ENCODE measurements around the gene KANSL1. TPM values are rescaled to one million over a fixed set of nuclear protein-coding genes. Genes with fewer than 3 reads are reported as not detected.

The KANSL1 gene
- total RNA-seq, 1 donor from 2014 or later = 78.5 TPM

GRCh38 chr17:46120537-46120936 is 72.7 kb downstream of the KANSL1 start:
- intact Hi-C loops (cut with DNase I) = no loop called here
- ATAC-seq (no peak), DNase-seq (no peak)
- no peaks in the 10 kb centered on the region for H3K27me3 ChIP-seq (ENCODE audit: low read depth)
- H3K36me3 ChIP-seq = no peaks in the 10 kb centered on the region
- TF ChIP-seq, protein P1, sequence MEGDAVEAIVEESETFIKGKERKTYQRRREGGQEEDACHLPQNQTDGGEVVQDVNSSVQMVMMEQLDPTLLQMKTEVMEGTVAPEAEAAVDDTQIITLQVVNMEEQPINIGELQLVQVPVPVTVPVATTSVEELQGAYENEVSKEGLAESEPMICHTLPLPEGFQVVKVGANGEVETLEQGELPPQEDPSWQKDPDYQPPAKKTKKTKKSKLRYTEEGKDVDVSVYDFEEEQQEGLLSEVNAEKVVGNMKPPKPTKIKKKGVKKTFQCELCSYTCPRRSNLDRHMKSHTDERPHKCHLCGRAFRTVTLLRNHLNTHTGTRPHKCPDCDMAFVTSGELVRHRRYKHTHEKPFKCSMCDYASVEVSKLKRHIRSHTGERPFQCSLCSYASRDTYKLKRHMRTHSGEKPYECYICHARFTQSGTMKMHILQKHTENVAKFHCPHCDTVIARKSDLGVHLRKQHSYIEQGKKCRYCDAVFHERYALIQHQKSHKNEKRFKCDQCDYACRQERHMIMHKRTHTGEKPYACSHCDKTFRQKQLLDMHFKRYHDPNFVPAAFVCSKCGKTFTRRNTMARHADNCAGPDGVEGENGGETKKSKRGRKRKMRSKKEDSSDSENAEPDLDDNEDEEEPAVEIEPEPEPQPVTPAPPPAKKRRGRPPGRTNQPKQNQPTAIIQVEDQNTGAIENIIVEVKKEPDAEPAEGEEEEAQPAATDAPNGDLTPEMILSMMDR (IDR thresholded peaks at IDR 0.05) = no peak
- H3K9me3 ChIP-seq = no peaks in the 10 kb centered on the region
- no peak overlapping the region for H3K4me3 ChIP-seq
- no peak overlapping the region for H3K27ac ChIP-seq
- H3K4me1 ChIP-seq = peaks cover 70% of the 10 kb centered on the region

- DNase-seq (no peak), ATAC-seq (no peak)
- TF ChIP-seq, protein P1 (IDR thresholded peaks at IDR 0.05) = no peak
- intact Hi-C loops (cut with DNase I) = no loop called here
- Histone ChIP-seq H3K9me3 (no peaks in the 10 kb centered on the region), H3K27me3 (ENCODE audit: low read depth) (no peaks in the 10 kb centered on the region), H3K4me1 (peaks cover 69% of the 10 kb centered on the region), H3K27ac (no peak overlapping the region), H3K4me3 (no peak overlapping the region), H3K36me3 (no peaks in the 10 kb centered on the region)
Observed at GRCh38 chr17:46120078-46120477, 73.2 kb downstream of the KANSL1 start.

DNA sequence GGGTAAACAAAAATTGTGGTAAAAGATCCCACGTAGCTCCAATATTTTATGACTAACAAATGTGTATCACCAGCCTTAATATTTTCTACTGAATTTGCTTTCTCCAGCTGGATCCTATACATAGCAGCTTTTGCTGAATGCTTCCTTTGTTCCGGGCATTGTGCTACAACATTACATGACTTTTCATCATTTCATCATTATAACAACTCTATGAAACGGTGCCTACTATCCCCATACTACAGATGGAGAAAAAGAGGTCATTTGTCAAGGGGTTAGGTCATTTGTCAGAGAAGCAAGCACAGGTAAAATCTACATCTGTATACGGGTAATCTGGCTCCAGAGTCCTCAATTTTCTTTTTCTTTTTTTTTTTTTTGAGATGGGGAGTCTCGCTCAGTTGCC is 74.3 kb downstream of the KANSL1 start:
- no peaks in the 10 kb centered on the region for H3K9me3 ChIP-seq
- no peak overlapping the region for H3K4me3 ChIP-seq
- TF ChIP-seq, protein P1 (IDR thresholded peaks at IDR 0.05) = no peak
- no peaks in the 10 kb centered on the region for H3K27me3 ChIP-seq (ENCODE audit: low read depth)
- no peaks in the 10 kb centered on the region for H3K36me3 ChIP-seq
- H3K4me1 ChIP-seq = peaks cover 63% of the 10 kb centered on the region
- no peak overlapping the region for H3K27ac ChIP-seq
- no peak for DNase-seq
- no peak for ATAC-seq
- intact Hi-C loops (cut with DNase I) = no loop called here

- Histone ChIP-seq H3K9me3 (no peaks in the 10 kb centered on the region), H3K4me1 (peaks cover 54% of the 10 kb centered on the region), H3K36me3 (no peaks in the 10 kb centered on the region), H3K27ac (no peak overlapping the region), H3K4me3 (no peak overlapping the region), H3K27me3 (ENCODE audit: low read depth) (no peaks in the 10 kb centered on the region)
- intact Hi-C loops (cut with DNase I) = no loop called here
- DNase-seq (no peak), ATAC-seq (peak in 1 of 2 donors; percentile 16)
- TF ChIP-seq, protein P1 (IDR thresholded peaks at IDR 0.05) = no peak
Observed at GRCh38 chr17:46117850-46118696, 75.2 kb downstream of the KANSL1 start.

DNA sequence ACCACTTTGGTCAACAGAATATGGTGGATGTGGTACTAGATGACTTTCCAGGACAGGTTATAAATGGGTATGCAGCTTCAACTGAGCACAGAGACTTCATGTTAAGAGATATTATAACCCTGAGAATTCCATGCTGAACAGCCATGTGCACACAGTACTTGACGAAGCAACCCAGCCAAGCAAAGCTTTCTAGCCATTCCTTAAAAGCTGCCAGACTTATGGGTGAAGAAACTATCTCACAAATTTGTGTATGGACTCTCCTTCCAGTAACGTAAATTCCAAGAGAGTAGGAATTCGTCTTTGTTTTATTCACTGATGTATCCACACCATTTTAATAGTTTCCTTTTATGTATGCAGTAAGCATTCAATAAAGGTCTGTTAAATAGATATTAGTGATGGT is 76.1 kb downstream of the KANSL1 start:
- Histone ChIP-seq H3K27ac (no peak overlapping the region), H3K36me3 (no peaks in the 10 kb centered on the region), H3K27me3 (ENCODE audit: low read depth) (no peaks in the 10 kb centered on the region), H3K4me1 (peaks cover 44% of the 10 kb centered on the region), H3K9me3 (no peaks in the 10 kb centered on the region), H3K4me3 (no peak overlapping the region)
- intact Hi-C loops (cut with DNase I) = no loop called here
- ATAC-seq (no peak), DNase-seq (no peak)
- TF ChIP-seq, protein P1 (IDR thresholded peaks at IDR 0.05) = no peak
